GM12892 (cell line): Measurements from ENCODE around the gene MAP3K6.

ENCODE experiments used
- POLR2A ChIP-seq: IDR thresholded peaks from 2 replicates; pipeline ENCODE4 v1.6.1; 2011; ENCODE audit warnings: low read depth, low read length, control low read depth
- POLR2AphosphoS5 ChIP-seq: IDR thresholded peaks from 2 replicates; pipeline ENCODE4 v1.6.1; 2011; ENCODE audit warnings: low read depth, low read length, control low read depth
- TAF1 ChIP-seq: IDR thresholded peaks from 2 replicates; pipeline ENCODE4 v1.6.1; 2011; ENCODE audit warnings: low read depth, mild to moderate bottlenecking, control low read depth, low read length, borderline replicate concordance

- no peak for TF ChIP-seq TAF1
- TF ChIP-seq POLR2AphosphoS5: no peak
- TF ChIP-seq POLR2A: no peak
Measured at GRCh38 chr1:27374362-27375086, 7.8 kb upstream of the MAP3K6 start, which contains the start of gene FCN3.
